Embryonic facial prominence (tissue), 1 donor: ENCODE results near the gene IFNK.
"Not testable (repeated sequence)": the region's sequence is repeated elsewhere in the genome, so short reads cannot be mapped to it uniquely, and the experiment has no call there.

Source experiments
- DNase-seq: peaks from one replicate; pipeline ENCODE4 v3.0.0-alpha.2; 2016; ENCODE audit errors: extremely low spot score

Gene IFNK

GRCh38 chr9:27524236-27524635, at the start of gene IFNK:
Gene IFNK, plus strand, starts transcription at chr9:27524290. Its CDS starts 47 bp downstream, at chr9:27524337.
- DNase-seq: no peak

GRCh38 chr9:27474305-27474704, 49.8 kb upstream of the IFNK start:
- DNase-seq: no peak

- no peak for DNase-seq
Measured at GRCh38 chr9:27475057-27475595, 49.0 kb upstream of the IFNK start.

- DNase-seq: no peak
Measured at GRCh38 chr9:27476870-27477515, 47.1 kb upstream of the IFNK start.

GRCh38 chr9:27478322-27478721, 45.8 kb upstream of the IFNK start:
- DNase-seq: no peak

GRCh38 chr9:27482709-27483108, 41.4 kb upstream of the IFNK start:
- no peak for DNase-seq

GRCh38 chr9:27483576-27483975, 40.5 kb upstream of the IFNK start:
- no peak for DNase-seq

GRCh38 chr9:27485158-27485557, 38.9 kb upstream of the IFNK start:
- no peak for DNase-seq

- no peak for DNase-seq
Measured at GRCh38 chr9:27487128-27487640, 36.9 kb upstream of the IFNK start.

- no peak for DNase-seq
Measured at GRCh38 chr9:27487927-27488326, 36.2 kb upstream of the IFNK start.

GRCh38 chr9:27489087-27489876, 34.8 kb upstream of the IFNK start:
- no peak for DNase-seq

GRCh38 chr9:27491154-27491553, 32.9 kb upstream of the IFNK start:
- no peak for DNase-seq

- DNase-seq: no peak
Measured at GRCh38 chr9:27495480-27496134, 28.5 kb upstream of the IFNK start.

- DNase-seq: no peak
Measured at GRCh38 chr9:27496135-27496504, 28.0 kb upstream of the IFNK start.

GRCh38 chr9:27497883-27498417, 26.1 kb upstream of the IFNK start:
- DNase-seq: no peak

GRCh38 chr9:27499451-27499850, 24.6 kb upstream of the IFNK start:
- DNase-seq: no peak

GRCh38 chr9:27500902-27501301, 23.2 kb upstream of the IFNK start:
- DNase-seq: not testable (repeated sequence)

GRCh38 chr9:27503623-27504022, 20.5 kb upstream of the IFNK start:
- no peak for DNase-seq

- no peak for DNase-seq
Measured at GRCh38 chr9:27504259-27504658, 19.8 kb upstream of the IFNK start.

GRCh38 chr9:27505744-27506161, 18.3 kb upstream of the IFNK start:
- no peak for DNase-seq

GRCh38 chr9:27506981-27507380, 17.1 kb upstream of the IFNK start:
- no peak for DNase-seq

GRCh38 chr9:27510780-27511179, 13.3 kb upstream of the IFNK start:
- no peak for DNase-seq
